GM08714 (cell line): ENCODE measurements around the gene CCNG1.
A peak's percentile ranks its signal among the peaks of the same experiment; 100 is the strongest.

ENCODE experiments used
- H3K4me3 ChIP-seq: fragments of 200-500 bp; sonication (Bioruptor generic); 2 replicates; pipeline ENCODE4 v1.5.1; 2014; ENCODE audit warnings: mild to moderate bottlenecking, low read length, inconsistent platforms
- ZNF274 ChIP-seq: IDR thresholded peaks from 2 replicates; pipeline ENCODE4 v1.6.1; 2012; ENCODE audit warnings: mild to moderate bottlenecking, low read depth, low read length

The CCNG1 gene

DNA sequence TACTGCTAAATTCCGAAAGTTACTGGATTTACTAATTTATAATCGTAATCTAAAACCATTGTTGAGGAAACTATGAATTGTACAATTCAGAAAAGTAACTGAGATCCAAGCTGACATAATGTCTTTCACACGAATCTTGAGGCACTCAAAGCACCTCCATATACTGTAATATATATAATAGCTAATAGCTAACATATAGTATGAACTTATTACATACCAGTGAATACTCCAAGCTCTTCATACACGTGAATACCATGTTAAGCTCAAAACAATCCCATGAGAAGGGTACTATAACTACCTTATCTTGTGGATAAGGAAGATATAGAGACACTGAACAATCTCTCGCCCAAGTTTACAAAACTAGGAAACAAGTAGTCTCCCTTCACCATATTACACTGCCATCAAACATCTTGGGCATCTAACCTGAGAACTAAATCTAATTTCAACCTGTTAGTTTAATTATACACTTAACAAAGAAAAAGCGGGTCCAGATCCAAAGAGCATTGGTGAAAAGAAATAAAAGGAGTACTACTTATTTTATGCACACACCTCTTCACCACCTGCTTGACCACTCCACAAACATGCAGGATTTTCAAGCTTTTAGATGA, 21.5 kb downstream of the CCNG1 start:
- no peak for TF ChIP-seq ZNF274
- peak overlapping the region; percentile 92 for H3K4me3 ChIP-seq

DNA sequence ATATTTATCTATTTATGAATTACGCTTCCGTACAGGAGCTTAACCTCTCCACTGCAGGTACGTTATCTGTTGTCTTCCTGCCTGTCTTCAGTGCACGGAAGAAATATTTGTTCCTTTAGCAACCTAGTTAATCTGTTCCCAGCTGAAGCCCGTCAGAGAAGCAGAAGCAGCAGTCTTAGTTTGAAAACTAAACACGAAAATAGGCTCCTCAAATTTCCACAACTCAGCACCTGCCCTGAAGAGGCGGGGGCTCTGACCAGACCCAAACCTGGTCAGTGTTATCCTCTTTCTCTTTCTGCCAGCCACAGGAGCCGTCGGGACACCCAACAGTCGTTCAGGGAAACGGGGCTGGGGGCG, 22.0 kb downstream of the CCNG1 start:
- peak overlapping the region; percentile 92 for H3K4me3 ChIP-seq
- TF ChIP-seq ZNF274, result no peak

DNA sequence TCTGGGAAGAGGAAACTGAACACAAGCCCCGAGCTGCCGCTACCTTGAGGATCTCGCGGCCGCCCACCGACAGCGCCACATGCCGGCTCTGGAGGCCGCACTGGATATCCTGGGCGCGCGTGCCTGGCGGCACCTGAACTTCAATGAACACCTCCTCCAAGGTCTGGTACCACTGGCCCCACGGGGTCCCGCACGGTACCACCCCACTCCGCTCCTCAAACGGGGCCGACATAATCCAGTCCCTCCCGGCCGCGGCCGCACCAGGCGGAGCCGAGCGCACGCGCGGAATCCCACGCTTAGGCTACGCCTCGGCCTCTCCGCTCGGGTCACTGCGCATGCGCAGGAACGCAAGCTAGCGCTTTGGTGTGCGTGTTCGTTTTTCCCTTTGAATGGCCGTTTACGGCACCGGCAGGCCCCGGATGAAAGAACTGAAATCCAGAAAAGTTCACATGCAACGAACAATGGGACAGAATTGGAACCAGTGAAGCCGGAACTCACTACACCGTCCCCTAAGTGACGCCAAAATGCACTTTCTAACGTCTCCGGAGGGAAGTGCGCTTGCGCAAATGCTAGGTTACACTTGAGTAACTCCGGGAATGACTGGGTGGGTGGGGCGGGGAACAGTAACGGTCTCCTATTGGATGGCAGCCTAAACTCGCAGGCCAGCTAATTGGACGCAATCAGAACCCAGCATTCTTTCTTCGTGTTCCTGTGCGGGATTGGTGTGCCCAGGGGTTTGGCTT, 22.6 kb downstream of the CCNG1 start, which contains the start of gene NUDCD2:
Gene NUDCD2, minus strand, starts transcription at position 284 of the 743 bp plus-strand sequence. Its CDS starts 52 bp downstream, at position 232.
- TF ChIP-seq ZNF274, result no peak
- H3K4me3 ChIP-seq, result peak within 1 kb of the TSS; percentile 99

DNA sequence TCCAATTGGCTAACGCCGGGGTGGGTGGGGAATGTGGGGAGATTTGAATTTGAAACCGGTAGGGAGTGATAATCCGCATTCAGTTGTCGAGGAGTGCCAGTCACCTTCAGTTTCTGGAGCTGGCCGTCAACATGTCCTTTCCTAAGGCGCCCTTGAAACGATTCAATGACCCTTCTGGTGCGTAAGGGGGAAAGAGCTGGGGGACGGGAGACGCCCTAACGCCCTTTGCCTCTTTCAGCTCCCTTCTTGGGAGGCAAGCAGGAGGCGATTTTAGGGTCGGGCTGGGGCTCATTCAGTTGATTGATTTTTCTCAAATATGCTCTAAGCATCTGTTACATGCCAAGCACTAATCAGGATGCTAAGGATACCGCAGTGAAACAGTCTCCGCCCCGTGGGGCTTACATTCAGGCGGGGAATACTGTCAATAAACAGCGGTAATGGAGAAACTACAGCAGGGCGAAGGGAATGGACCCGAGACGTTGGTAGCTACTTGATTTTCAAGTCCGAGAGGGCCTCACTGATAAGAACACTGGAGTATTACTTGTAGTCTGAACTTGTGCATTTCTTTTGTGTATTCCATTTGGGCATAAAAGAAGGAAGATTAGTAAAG, 23.3 kb downstream of the CCNG1 start, which contains the start of gene HMMR:
Gene HMMR, plus strand, starts transcription at position 71 of the 610 bp plus-strand sequence. Its CDS starts 61 bp downstream, at position 132.
- H3K4me3 ChIP-seq, result peak within 1 kb of the TSS; percentile 99
- no peak for TF ChIP-seq ZNF274

DNA sequence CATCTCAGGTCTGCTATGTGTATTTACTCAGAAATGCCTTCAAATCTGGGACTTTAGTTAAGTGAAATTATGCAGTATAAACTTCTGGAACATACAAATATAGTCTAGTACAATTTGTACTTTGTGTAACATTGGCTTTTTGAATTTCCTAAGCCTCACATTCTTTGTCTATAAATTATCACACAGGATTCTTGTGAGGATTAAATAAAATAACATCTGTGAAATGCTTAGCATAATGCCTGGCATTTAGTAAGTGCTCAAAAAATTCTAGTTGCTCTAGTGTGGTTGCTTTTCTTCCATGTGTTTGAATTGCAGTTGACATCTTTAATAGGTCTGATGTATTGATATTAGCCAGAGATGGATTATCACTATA, 25.7 kb downstream of the CCNG1 start:
- H3K4me3 ChIP-seq, result no peak overlapping the region

DNA sequence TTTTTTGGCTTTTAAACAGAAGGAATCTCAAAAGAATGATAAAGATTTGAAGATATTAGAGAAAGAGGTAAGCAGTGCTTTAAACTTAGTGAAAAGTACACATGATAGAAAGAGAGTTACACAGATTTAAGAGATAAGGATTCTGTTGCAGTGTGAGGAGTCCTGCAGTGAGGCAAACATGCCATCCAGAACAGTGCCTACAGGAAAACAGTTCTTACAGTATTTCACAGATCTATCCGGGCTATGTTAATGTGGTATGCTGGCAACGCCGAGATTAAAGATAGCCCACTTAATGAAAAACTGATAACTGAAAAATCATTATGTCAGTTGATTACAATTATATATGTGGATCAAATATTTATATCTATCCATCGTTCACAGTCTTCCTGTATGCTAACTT, 30.3 kb downstream of the CCNG1 start:
- TF ChIP-seq ZNF274, result no peak
- H3K4me3 ChIP-seq, result no peak overlapping the region

More for the DNA sequence above, 25.7 kb downstream of the CCNG1 start:
- TF ChIP-seq ZNF274, result no peak

DNA sequence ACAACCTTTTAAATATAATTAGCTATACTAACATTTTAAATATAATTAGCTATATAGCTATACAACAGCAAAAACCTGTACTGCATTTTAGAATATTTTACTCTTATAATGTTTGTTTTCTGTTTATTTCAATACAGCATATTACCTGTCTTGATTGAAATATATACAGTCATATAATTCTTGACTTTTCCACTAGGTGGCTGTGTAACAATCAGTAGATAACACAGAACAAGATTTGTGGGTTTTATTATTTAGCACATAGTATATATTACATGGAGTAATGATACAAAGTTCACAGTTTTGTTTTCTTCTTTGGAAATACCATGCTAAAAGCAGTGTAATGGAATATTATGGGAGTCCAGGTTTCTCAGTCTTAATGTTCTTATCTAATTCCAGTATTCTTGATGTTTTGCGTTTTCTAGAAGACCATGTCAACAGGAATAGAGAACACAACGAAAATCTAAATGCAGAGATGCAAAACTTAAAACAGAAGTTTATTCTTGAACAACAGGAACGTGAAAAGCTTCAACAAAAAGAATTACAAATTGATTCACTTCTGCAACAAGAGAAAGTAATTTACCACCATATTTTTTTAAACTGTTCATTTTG, 36.3 kb downstream of the CCNG1 start:
- TF ChIP-seq ZNF274, result no peak
- no peak overlapping the region for H3K4me3 ChIP-seq

DNA sequence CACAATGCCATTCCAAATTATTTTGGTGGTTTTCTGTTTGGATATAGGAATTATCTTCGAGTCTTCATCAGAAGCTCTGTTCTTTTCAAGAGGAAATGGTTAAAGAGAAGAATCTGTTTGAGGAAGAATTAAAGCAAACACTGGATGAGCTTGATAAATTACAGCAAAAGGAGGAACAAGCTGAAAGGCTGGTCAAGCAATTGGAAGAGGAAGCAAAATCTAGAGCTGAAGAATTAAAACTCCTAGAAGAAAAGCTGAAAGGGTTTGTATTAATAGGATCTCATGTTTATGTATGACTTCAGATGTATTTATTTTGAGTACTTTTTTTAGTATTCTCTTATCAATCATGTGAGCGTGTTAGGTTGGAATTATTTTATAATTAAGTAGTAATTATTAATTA, 38.0 kb downstream of the CCNG1 start:
- no peak overlapping the region for H3K4me3 ChIP-seq
- TF ChIP-seq ZNF274, result no peak

DNA sequence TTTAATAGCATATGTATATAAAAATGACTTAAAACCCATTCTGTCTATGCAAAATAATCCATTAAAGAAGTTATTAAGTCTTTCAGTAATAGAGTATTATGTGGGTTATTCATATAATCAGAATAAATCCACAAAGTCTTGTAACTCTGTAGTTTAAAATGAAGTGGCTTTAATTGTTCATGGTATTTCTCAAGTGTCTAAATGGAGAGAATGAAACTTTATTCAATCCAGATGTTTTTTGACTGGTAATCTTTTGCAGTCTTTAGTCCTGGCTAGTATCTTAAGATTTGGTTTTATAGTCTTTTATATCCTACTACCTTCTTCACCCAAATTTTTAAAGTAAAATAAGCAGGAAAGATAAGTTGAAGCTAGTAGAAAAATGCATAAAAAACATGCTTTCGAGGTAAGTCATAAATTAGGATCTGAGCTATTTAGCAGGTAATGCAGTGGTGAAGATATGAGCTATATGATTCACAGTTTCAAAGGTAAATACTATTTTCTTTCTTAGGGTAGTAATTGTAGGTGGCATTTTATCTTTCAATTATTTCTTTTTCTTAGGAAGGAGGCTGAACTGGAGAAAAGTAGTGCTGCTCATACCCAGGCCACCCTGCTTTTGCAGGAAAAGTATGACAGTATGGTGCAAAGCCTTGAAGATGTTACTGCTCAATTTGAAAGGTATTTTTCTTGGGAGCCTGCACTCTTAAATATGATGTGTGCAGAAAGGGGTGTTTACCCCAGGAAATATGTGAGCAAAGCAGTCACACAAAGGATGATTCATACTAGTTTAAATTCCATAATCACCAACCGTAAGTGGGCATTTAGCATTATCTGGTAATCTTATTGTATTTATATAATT, 41.0 kb downstream of the CCNG1 start:
- H3K4me3 ChIP-seq, result no peak overlapping the region
- no peak for TF ChIP-seq ZNF274

DNA sequence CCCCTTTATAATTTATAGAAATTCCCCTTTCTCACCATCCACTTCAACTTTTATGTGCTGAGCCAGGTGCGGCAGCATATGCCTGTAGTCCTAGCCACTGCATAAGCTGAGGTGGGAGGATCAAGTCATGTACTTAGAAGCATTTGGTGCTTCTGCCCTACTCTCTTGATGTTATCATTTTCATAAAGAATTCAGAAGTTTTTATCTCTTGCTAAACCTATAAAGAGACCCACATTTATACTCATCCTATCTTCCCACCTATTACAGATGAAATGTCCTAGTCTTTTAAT, 41.5 kb downstream of the CCNG1 start:
- H3K4me3 ChIP-seq, result no peak overlapping the region
- no peak for TF ChIP-seq ZNF274

DNA sequence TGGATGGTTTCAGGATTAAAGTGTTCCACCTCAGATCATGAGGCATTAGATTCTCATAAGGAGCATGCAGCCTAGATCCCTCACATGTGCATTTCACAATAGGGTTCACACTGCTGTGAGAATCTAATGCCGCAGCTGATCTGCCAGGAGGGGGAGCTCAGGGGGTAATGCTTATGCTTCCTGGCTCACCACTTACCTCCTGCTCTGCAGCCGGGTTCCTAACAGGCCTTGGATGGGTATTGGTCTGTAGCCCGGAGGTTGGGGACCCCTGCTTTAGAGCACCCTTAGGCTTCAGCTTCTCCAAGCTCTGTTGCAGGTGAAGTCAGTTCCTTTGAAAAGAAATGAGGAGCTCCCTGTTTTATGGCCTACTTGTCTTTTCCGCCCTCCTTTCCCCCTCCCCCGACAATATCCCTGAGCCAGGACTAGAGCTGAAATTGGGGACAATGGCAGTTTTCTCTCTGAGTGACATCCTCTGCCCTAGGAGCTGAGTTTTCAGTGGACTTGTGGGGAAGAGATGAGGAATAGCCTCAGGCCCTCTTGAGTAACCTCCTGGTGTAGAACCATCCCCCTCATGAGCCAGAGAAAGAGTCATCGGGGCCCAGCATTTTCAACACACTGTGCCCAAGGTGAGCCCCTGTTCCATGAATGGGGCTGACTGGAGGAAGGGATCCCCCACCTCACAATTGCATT, 51.8 kb downstream of the CCNG1 start:
- TF ChIP-seq ZNF274, result no peak

DNA sequence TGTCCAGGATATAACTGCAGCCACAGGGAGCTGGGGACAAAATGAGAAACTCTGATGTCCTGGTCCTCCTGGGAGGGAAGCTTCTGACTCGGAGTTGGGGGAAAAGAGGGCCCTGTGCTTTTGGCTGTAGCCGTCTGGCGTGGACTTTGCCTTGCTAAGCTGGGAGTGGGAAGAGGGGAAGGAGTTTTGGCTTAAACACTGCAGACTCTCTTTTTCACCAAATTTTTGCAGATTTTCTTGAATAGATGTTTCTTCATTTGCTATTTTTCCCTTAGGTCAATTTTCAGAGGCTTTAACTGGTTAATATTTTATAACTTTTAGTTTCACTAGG, 52.3 kb downstream of the CCNG1 start:
- TF ChIP-seq ZNF274, result no peak
- no peak overlapping the region for H3K4me3 ChIP-seq

More for the DNA sequence above, 51.8 kb downstream of the CCNG1 start:
- H3K4me3 ChIP-seq, result no peak overlapping the region
